H9 (cell line): ENCODE results near the gene AFF1. TPM values are rescaled to one million over a fixed set of nuclear protein-coding genes. Genes with fewer than 3 reads are reported as not detected.

Experiments used
- DNase-seq: peaks from one replicate; pipeline ENCODE4 v3.0.0-alpha.2; 2017
- H2AFZ ChIP-seq: one replicate; pipeline ENCODE4 v1.6.1; 2013; ENCODE audit warnings: mild to moderate bottlenecking, low read length, control low read depth, moderate library complexity
- H2AK5ac ChIP-seq: 2 replicates; pipeline ENCODE4 v1.6.1; 2013; ENCODE audit warnings: low read length, control low read depth, mixed read lengths; ENCODE audit not compliant: insufficient read length
- H2BK120ac ChIP-seq: one replicate; pipeline ENCODE4 v1.6.1; 2013; ENCODE audit warnings: low read depth, mild to moderate bottlenecking, low read length, control low read depth, inconsistent platforms; ENCODE audit not compliant: poor library complexity, severe bottlenecking
- H2BK12ac ChIP-seq: 2 replicates; pipeline ENCODE4 v1.6.1; 2013; ENCODE audit warnings: low read length, control low read depth, mixed read lengths, low read depth; ENCODE audit not compliant: insufficient read length
- H2BK15ac ChIP-seq: 2 replicates; pipeline ENCODE4 v1.6.1; 2013; ENCODE audit warnings: low read depth, low read length, control low read depth
- H2BK20ac ChIP-seq: one replicate; pipeline ENCODE4 v1.6.1; 2013; ENCODE audit warnings: low read depth, mild to moderate bottlenecking, low read length, control low read depth, inconsistent platforms; ENCODE audit not compliant: poor library complexity, severe bottlenecking
- H2BK5ac ChIP-seq: 2 replicates; pipeline ENCODE4 v1.6.1; 2013; ENCODE audit warnings: low read length, control low read depth, mixed read lengths; ENCODE audit not compliant: insufficient read length
- H3K14ac ChIP-seq: 2 replicates; pipeline ENCODE4 v1.6.1; 2013; ENCODE audit warnings: low read length, control low read depth; ENCODE audit not compliant: insufficient read depth
- H3K18ac ChIP-seq: 2 replicates; pipeline ENCODE4 v1.6.1; 2013; ENCODE audit warnings: low read depth, mild to moderate bottlenecking, mixed read lengths, low read length, control low read depth; ENCODE audit not compliant: insufficient read length
- H3K23ac ChIP-seq: 2 replicates; pipeline ENCODE4 v1.6.1; 2013; ENCODE audit warnings: low read length, control low read depth, mixed read lengths, low read depth; ENCODE audit not compliant: insufficient read length
- H3K23me2 ChIP-seq: 2 replicates; pipeline ENCODE4 v1.6.1; 2013; ENCODE audit warnings: low read depth, mild to moderate bottlenecking, mixed read lengths, low read length, control low read depth; ENCODE audit not compliant: insufficient read length, poor library complexity, severe bottlenecking
- H3K27ac ChIP-seq: 2 replicates; pipeline ENCODE4 v1.5.1; 2013; ENCODE audit warnings: low read length, control low read depth, mixed read lengths, low read depth; ENCODE audit not compliant: insufficient read length
- H3K27me3 ChIP-seq: 2 replicates; pipeline ENCODE4 v1.6.1; 2013; ENCODE audit warnings: low read length, control low read depth, inconsistent platforms; ENCODE audit not compliant: insufficient read depth
- H3K4ac ChIP-seq: 2 replicates; pipeline ENCODE4 v1.6.1; 2013; ENCODE audit warnings: low read depth, mild to moderate bottlenecking, control low read depth, inconsistent platforms, low read length, moderate library complexity
- H3K4me1 ChIP-seq: 2 replicates; pipeline ENCODE4 v1.6.1; 2013; ENCODE audit warnings: low read length, control low read depth, inconsistent platforms; ENCODE audit not compliant: insufficient read depth
- H3K4me2 ChIP-seq: 2 replicates; pipeline ENCODE4 v1.6.1; 2013; ENCODE audit warnings: low read length, control low read depth, mixed read lengths; ENCODE audit not compliant: insufficient read length, insufficient read depth
- H3K56ac ChIP-seq: 2 replicates; pipeline ENCODE4 v1.6.1; 2013; ENCODE audit warnings: low read depth, mild to moderate bottlenecking, mixed read lengths, low read length, control low read depth; ENCODE audit not compliant: insufficient read length
- H3K79me1 ChIP-seq: 2 replicates; pipeline ENCODE4 v1.6.1; 2013; ENCODE audit warnings: low read depth, mild to moderate bottlenecking, moderate library complexity, low read length, control low read depth, inconsistent platforms; ENCODE audit not compliant: insufficient read depth, poor library complexity, severe bottlenecking
- H3K79me2 ChIP-seq: 2 replicates; pipeline ENCODE4 v1.6.1; 2013; ENCODE audit warnings: low read length, control low read depth, inconsistent platforms; ENCODE audit not compliant: insufficient read depth
- H3K9ac ChIP-seq: 2 replicates; pipeline ENCODE4 v1.6.1; 2013; ENCODE audit warnings: low read length, control low read depth, mixed read lengths; ENCODE audit not compliant: insufficient read length; ENCODE audit errors: extremely low read depth
- H3K9me3 ChIP-seq: one replicate; pipeline ENCODE4 v1.6.1; 2013; ENCODE audit warnings: low read depth, low read length, inconsistent platforms; ENCODE audit not compliant: control insufficient read depth
- H3T11ph ChIP-seq: one replicate; pipeline ENCODE4 v1.6.1; 2013; ENCODE audit warnings: mild to moderate bottlenecking, low read length, control low read depth, inconsistent platforms
- H4K20me1 ChIP-seq: one replicate; pipeline ENCODE4 v1.6.1; 2013; ENCODE audit not compliant: control insufficient read depth, insufficient read length, insufficient read depth
- H4K5ac ChIP-seq: 2 replicates; pipeline ENCODE4 v1.6.1; 2013; ENCODE audit warnings: low read depth, mild to moderate bottlenecking, mixed read lengths, low read length, control low read depth; ENCODE audit not compliant: insufficient read length
- H4K8ac ChIP-seq: replicated peaks from 2 replicates; pipeline ENCODE4 v1.6.1; 2013; ENCODE audit warnings: low read length, control low read depth, mixed read lengths, low read depth; ENCODE audit not compliant: insufficient read length
- H4K91ac ChIP-seq: 2 replicates; pipeline ENCODE4 v1.6.1; 2013; ENCODE audit warnings: low read depth, mild to moderate bottlenecking, moderate library complexity, mixed read lengths, low read length, control low read depth; ENCODE audit not compliant: insufficient read length
- H3K27ac Mint-ChIP-seq, 3 experiments: 2 replicates in 2 of 3; 3 replicates in 1 of 3; pipeline ENCODE4 v1.8.0; 2020 to 2021; ENCODE audit warnings: mixed read lengths in 3 of 3, mild to moderate bottlenecking in 1 of 3, moderate library complexity in 1 of 3
- H3K27me3 Mint-ChIP-seq: 2 replicates; pipeline ENCODE4 v1.8.0; 2021; ENCODE audit warnings: low read depth, mild to moderate bottlenecking, moderate library complexity, mixed read lengths
- H3K36me3 Mint-ChIP-seq, 3 experiments: 2 replicates in 2 of 3; 3 replicates in 1 of 3; pipeline ENCODE4 v1.8.0; 2020 to 2021; ENCODE audit warnings: low read depth in 3 of 3, mixed read lengths in 3 of 3; ENCODE audit not compliant: insufficient read depth in 1 of 3
- H3K4me1 Mint-ChIP-seq, 2 experiments: 2 replicates each; pipeline ENCODE4 v1.8.0; 2020; ENCODE audit warnings: mixed read lengths in 2 of 2
- H3K4me3 Mint-ChIP-seq, 2 experiments: 2 replicates in 1 of 2; 3 replicates in 1 of 2; pipeline ENCODE4 v1.8.0; 2020 to 2021; ENCODE audit warnings: mild to moderate bottlenecking in 2 of 2, mixed read lengths in 2 of 2, moderate library complexity in 1 of 2
- H3K9me3 Mint-ChIP-seq, 2 experiments: 2 replicates in 1 of 2; 3 replicates in 1 of 2; pipeline ENCODE4 v1.8.0; 2020; ENCODE audit warnings: mild to moderate bottlenecking in 2 of 2, mixed read lengths in 2 of 2, moderate library complexity in 1 of 2
- whole genome bisulfite sequencing: extraction: QIAGEN DNeasy Blood & Tissue Kit; methylation state at CpG from one replicate; pipeline ENCODE4 v1.1.7; 2013; ENCODE audit warnings: missing lambda C conversion rate, low lambda C conversion rate, mixed read lengths; ENCODE audit not compliant: insufficient read length; ENCODE audit errors: extremely low coverage; 5-methylcytosine and 5-hydroxymethylcytosine counted together
- total RNA-seq: library from RNA; stranded (reverse); gene quantifications from 2 replicates; pipeline ENCODE4 v1.2.1, GENCODE V29; 2021
- TF ChIP-seq, protein P1 (sequence below): fragments of 200-600 bp; sonication (generic); conservative IDR thresholded peaks from 3 replicates; pipeline ENCODE4 v1.8.0; 2021; ENCODE audit warnings: antibody characterized with exemption, mild to moderate bottlenecking

The AFF1 gene
- total RNA-seq, 1 experiment from 2014 or later: 74.5 TPM

DNA sequence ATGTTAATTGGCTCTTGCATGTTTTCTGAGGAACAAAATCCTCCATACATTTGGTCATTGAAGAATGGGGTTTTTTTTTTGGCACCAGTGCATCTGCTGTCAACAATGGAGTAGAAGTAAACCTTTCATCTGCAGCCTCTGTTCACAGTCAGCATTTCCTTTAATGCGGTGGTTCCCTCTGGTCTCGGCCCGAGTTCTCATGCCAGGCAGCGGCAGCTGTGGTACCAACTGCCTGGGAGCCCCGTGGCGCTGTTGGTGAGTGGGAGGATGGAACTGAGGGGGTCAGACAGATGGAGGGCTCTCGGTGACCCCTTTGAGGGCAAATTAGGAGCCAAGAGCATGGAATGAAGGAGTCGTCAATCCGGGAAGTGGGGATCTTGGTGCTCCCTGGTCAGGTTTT is 114.7 kb downstream of the AFF1 start:
- Histone ChIP-seq H3K23me2 (no peaks in the 10 kb centered on the region), H3K79me2 (peaks cover 4% of the 10 kb centered on the region; the same call in 1 of the 2 replicates), H2AFZ (no peak overlapping the region), H2BK5ac (no peak overlapping the region), H3K4me1 (peaks cover 10% of the 10 kb centered on the region), H3K27ac (no peak overlapping the region), H3K4ac (no peak overlapping the region), H4K5ac (no peak overlapping the region), H2BK120ac (no peak overlapping the region), H4K20me1 (no peaks in the 10 kb centered on the region), H2BK15ac (no peak overlapping the region), H3K79me1 (peaks cover 5% of the 10 kb centered on the region), H3K27me3 (no peaks in the 10 kb centered on the region), H3T11ph (no peak overlapping the region), H3K56ac (no peak overlapping the region), H2BK12ac (no peak overlapping the region), H2AK5ac (no peak overlapping the region), H3K23ac (no peak overlapping the region), H3K18ac (no peak overlapping the region), H3K4me2 (no peak overlapping the region), H4K8ac (no peak overlapping the region), H4K91ac (no peak overlapping the region), H3K9me3 (no peaks in the 10 kb centered on the region), H2BK20ac (no peak overlapping the region), H3K14ac (no peak overlapping the region), H3K9ac (no peak overlapping the region)
- TF ChIP-seq, protein P1, sequence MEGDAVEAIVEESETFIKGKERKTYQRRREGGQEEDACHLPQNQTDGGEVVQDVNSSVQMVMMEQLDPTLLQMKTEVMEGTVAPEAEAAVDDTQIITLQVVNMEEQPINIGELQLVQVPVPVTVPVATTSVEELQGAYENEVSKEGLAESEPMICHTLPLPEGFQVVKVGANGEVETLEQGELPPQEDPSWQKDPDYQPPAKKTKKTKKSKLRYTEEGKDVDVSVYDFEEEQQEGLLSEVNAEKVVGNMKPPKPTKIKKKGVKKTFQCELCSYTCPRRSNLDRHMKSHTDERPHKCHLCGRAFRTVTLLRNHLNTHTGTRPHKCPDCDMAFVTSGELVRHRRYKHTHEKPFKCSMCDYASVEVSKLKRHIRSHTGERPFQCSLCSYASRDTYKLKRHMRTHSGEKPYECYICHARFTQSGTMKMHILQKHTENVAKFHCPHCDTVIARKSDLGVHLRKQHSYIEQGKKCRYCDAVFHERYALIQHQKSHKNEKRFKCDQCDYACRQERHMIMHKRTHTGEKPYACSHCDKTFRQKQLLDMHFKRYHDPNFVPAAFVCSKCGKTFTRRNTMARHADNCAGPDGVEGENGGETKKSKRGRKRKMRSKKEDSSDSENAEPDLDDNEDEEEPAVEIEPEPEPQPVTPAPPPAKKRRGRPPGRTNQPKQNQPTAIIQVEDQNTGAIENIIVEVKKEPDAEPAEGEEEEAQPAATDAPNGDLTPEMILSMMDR: no peak
- Mint-ChIP-seq H3K4me1 (peaks cover 30 to 37% of the 10 kb centered on the region in 2 experiments), H3K4me3 (no peak overlapping the region), H3K27ac (peak overlapping the region in 1 of 3 experiments; percentile 16; a peak in 1 of 7 replicates), H3K36me3 (peaks cover 13 to 40% (median 25%) of the 10 kb centered on the region in 3 experiments), H3K27me3 (no peaks in the 10 kb centered on the region; the same call in 1 of the 2 replicates), H3K9me3 (no peaks in the 10 kb centered on the region)
- WGBS: no CpG with 5 or more reads among the region's 9 CpGs
- DNase-seq: no peak
